ENCODE measurements around the gene PPIL6. TPM values are rescaled to one million over a fixed set of nuclear protein-coding genes. Genes with fewer than 3 reads are reported as not detected.
"Not testable (repeated sequence)": the region's sequence is repeated elsewhere in the genome, so short reads cannot be mapped to it uniquely, and the experiment has no call there.

The PPIL6 gene
- total RNA-seq, 4 donors from 2014 or later = 1.7 to 7.9 (median 3.2) TPM

- Histone ChIP-seq H3K4me1 (peaks cover 17% of the 10 kb centered on the region), H3K9me3 (no peaks in the 10 kb centered on the region), H3K36me3 (peaks cover 86% of the 10 kb centered on the region), H3K27me3 (no peaks in the 10 kb centered on the region), H3K4me3 (no peak overlapping the region), H3K27ac (no peak overlapping the region)
- TF ChIP-seq EP300 (IDR thresholded peaks at IDR 0.05) (no peak), CTCF (IDR thresholded peaks at IDR 0.05) (no peak), POLR2AphosphoS5 (IDR thresholded peaks at IDR 0.05) (no peak), POLR2A (IDR thresholded peaks at IDR 0.05) (no peak)
- no peak for DNase-seq (ENCODE audit: low spot score in 2 of 2)
- WGBS = 76% methylated on average over 4 of the region's 4 CpGs
Measured at GRCh38 chr6:109373331-109373730, 67.1 kb downstream of the PPIL6 start.

GRCh38 chr6:109372130-109372529 lies 68.3 kb downstream of the PPIL6 start:
- H3K36me3 ChIP-seq = peaks cover 88% of the 10 kb centered on the region
- no peak for TF ChIP-seq POLR2A (IDR thresholded peaks at IDR 0.05)
- no peak for TF ChIP-seq CTCF (IDR thresholded peaks at IDR 0.05)
- no peak for TF ChIP-seq POLR2AphosphoS5 (IDR thresholded peaks at IDR 0.05)
- no peak for TF ChIP-seq EP300 (IDR thresholded peaks at IDR 0.05)
- DNase-seq (ENCODE audit: low spot score in 2 of 2) = no peak
- 67% methylated on average over 2 of the region's 2 CpGs for WGBS
- peaks cover 17% of the 10 kb centered on the region for H3K4me1 ChIP-seq
- H3K4me3 ChIP-seq = no peak overlapping the region
- H3K9me3 ChIP-seq = no peaks in the 10 kb centered on the region
- H3K27ac ChIP-seq = no peak overlapping the region
- no peaks in the 10 kb centered on the region for H3K27me3 ChIP-seq

DNA sequence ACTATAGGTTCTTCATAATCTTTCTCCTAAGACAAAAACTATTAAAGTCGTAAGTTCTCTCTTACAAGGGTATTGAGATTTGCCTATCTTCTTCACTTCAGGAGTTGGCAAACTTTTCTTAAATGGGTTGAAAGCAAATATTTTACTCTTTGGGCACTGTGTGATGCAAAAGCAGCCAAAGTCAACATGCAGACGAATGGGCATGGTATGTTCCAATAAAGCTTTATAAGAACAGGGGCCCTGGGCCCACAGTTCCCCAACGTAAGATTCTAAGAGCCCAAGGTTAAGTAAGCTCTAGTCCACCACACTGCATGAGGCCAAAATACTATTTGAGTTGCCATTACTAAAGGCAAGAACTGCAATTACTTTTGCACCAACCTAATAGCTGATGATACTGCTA lies 69.6 kb downstream of the PPIL6 start:
- Histone ChIP-seq H3K9me3 (no peaks in the 10 kb centered on the region), H3K27ac (no peak overlapping the region), H3K36me3 (peaks cover 84% of the 10 kb centered on the region), H3K4me3 (no peak overlapping the region), H3K27me3 (no peaks in the 10 kb centered on the region), H3K4me1 (peaks cover 17% of the 10 kb centered on the region)
- WGBS = 59% methylated on average over 3 of the region's 3 CpGs
- TF ChIP-seq CTCF (IDR thresholded peaks at IDR 0.05) (no peak), POLR2AphosphoS5 (IDR thresholded peaks at IDR 0.05) (no peak), EP300 (IDR thresholded peaks at IDR 0.05) (no peak), POLR2A (IDR thresholded peaks at IDR 0.05) (no peak)
- no peak for DNase-seq (ENCODE audit: low spot score in 2 of 2)

DNA sequence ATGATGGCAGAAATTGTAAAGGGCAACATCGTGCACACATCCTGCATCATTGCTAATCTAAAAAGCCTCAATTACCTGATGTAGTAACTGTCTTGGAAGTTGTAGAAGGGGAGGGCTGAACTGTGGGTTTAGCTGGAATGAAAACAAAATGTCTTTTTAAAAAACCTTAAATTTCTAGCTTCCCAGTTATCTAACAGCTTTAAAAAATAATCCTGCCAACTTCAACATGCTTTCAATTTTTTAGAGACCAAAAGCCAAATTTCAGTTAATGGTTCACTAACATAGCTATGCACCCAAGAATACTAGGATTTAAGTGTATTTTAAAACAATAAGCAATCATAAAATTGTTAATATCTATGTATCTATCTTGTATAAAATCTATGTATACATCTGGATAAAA lies 70.1 kb downstream of the PPIL6 start:
- TF ChIP-seq CTCF (IDR thresholded peaks at IDR 0.05) (no peak), POLR2A (IDR thresholded peaks at IDR 0.05) (no peak), EP300 (IDR thresholded peaks at IDR 0.05) (no peak), POLR2AphosphoS5 (IDR thresholded peaks at IDR 0.05) (no peak)
- Histone ChIP-seq H3K36me3 (peaks cover 83% of the 10 kb centered on the region), H3K27ac (no peak overlapping the region), H3K4me1 (peaks cover 17% of the 10 kb centered on the region), H3K9me3 (no peaks in the 10 kb centered on the region), H3K27me3 (no peaks in the 10 kb centered on the region), H3K4me3 (no peak overlapping the region)
- DNase-seq (ENCODE audit: low spot score in 2 of 2) = no peak
- 82% methylated on average over 1 of the region's 1 CpG for WGBS

GRCh38 chr6:109369728-109370127 lies 70.7 kb downstream of the PPIL6 start:
- 77% methylated on average over 4 of the region's 4 CpGs for WGBS
- DNase-seq (ENCODE audit: low spot score in 2 of 2) = no peak
- TF ChIP-seq EP300 (IDR thresholded peaks at IDR 0.05) = no peak
- no peak for TF ChIP-seq POLR2A (IDR thresholded peaks at IDR 0.05)
- no peak for TF ChIP-seq CTCF (IDR thresholded peaks at IDR 0.05)
- TF ChIP-seq POLR2AphosphoS5 (IDR thresholded peaks at IDR 0.05) = no peak
- Histone ChIP-seq H3K27ac (no peak overlapping the region), H3K4me1 (peaks cover 16% of the 10 kb centered on the region), H3K4me3 (no peak overlapping the region), H3K27me3 (no peaks in the 10 kb centered on the region), H3K9me3 (no peaks in the 10 kb centered on the region), H3K36me3 (peaks cover 82% of the 10 kb centered on the region)

- 92% methylated on average over 5 of the region's 5 CpGs for WGBS
- H3K36me3 ChIP-seq = peaks cover 85% of the 10 kb centered on the region
- not testable (repeated sequence) for H3K27me3 ChIP-seq; H3K4me3 ChIP-seq; H3K4me1 ChIP-seq; H3K9me3 ChIP-seq; DNase-seq (ENCODE audit: low spot score in 2 of 2); H3K27ac ChIP-seq
Measured at GRCh38 chr6:109364382-109365078, 75.9 kb downstream of the PPIL6 start.

Measured in suprapubic skin (tissue), 4 donors.